Measurements from ENCODE around the gene SPTB. TPM values are rescaled to one million over a fixed set of nuclear protein-coding genes. Genes with fewer than 3 reads are reported as not detected.

The SPTB gene
- polyA plus RNA-seq, 3 donors: 13.6 to 17.4 (median 16.0) TPM

GRCh38 chr14:64860039-64860438 lies 19.7 kb downstream of the SPTB start:
- no peak for DNase-seq (ENCODE audit: extremely low read depth in 1 of 11, low read depth in 9 of 11, low spot score in 4 of 11)

- DNase-seq (ENCODE audit: extremely low read depth in 1 of 11, low read depth in 9 of 11, low spot score in 4 of 11): no peak
Measured at GRCh38 chr14:64857979-64858744, 21.5 kb downstream of the SPTB start.

- no peak for DNase-seq (ENCODE audit: extremely low read depth in 1 of 11, low read depth in 9 of 11, low spot score in 4 of 11)
Measured at GRCh38 chr14:64856529-64857445, 22.9 kb downstream of the SPTB start.

- no peak for DNase-seq (ENCODE audit: extremely low read depth in 1 of 11, low read depth in 9 of 11, low spot score in 4 of 11)
Measured at GRCh38 chr14:64855721-64856528, 23.8 kb downstream of the SPTB start.

GRCh38 chr14:64850369-64851137 lies 29.2 kb downstream of the SPTB start:
- no peak for DNase-seq (ENCODE audit: extremely low read depth in 1 of 11, low read depth in 9 of 11, low spot score in 4 of 11)

- DNase-seq (ENCODE audit: extremely low read depth in 1 of 11, low read depth in 9 of 11, low spot score in 4 of 11): no peak
Measured at GRCh38 chr14:64849940-64850339, 29.8 kb downstream of the SPTB start.

GRCh38 chr14:64848239-64848638 lies 31.5 kb downstream of the SPTB start:
- DNase-seq (ENCODE audit: extremely low read depth in 1 of 11, low read depth in 9 of 11, low spot score in 4 of 11): no peak

GRCh38 chr14:64846319-64846718 lies 33.4 kb downstream of the SPTB start:
- no peak for DNase-seq (ENCODE audit: extremely low read depth in 1 of 11, low read depth in 9 of 11, low spot score in 4 of 11)

GRCh38 chr14:64845878-64846277 lies 33.8 kb downstream of the SPTB start:
- DNase-seq (ENCODE audit: extremely low read depth in 1 of 11, low read depth in 9 of 11, low spot score in 4 of 11): peak in 5 of 11 donors; percentile 31 to 72 (median 49)

GRCh38 chr14:64844969-64845536 lies 34.7 kb downstream of the SPTB start:
- no peak for DNase-seq (ENCODE audit: extremely low read depth in 1 of 11, low read depth in 9 of 11, low spot score in 4 of 11)

GRCh38 chr14:64844272-64844671 lies 35.4 kb downstream of the SPTB start:
- DNase-seq (ENCODE audit: extremely low read depth in 1 of 11, low read depth in 9 of 11, low spot score in 4 of 11): no peak

GRCh38 chr14:64843548-64843947 lies 36.2 kb downstream of the SPTB start:
- DNase-seq (ENCODE audit: extremely low read depth in 1 of 11, low read depth in 9 of 11, low spot score in 4 of 11): no peak

- DNase-seq (ENCODE audit: extremely low read depth in 1 of 11, low read depth in 9 of 11, low spot score in 4 of 11): no peak
Measured at GRCh38 chr14:64841772-64842750, 37.6 kb downstream of the SPTB start.

- DNase-seq (ENCODE audit: extremely low read depth in 1 of 11, low read depth in 9 of 11, low spot score in 4 of 11): peak in 9 of 11 donors; percentile 25 to 73 (median 49)
Measured at GRCh38 chr14:64841121-64841651, 38.5 kb downstream of the SPTB start.

GRCh38 chr14:64838656-64839055 lies 41.1 kb downstream of the SPTB start:
- DNase-seq (ENCODE audit: extremely low read depth in 1 of 11, low read depth in 9 of 11, low spot score in 4 of 11): no peak

- DNase-seq (ENCODE audit: extremely low read depth in 1 of 11, low read depth in 9 of 11, low spot score in 4 of 11): no peak
Measured at GRCh38 chr14:64835431-64835830, 44.3 kb downstream of the SPTB start.

GRCh38 chr14:64834965-64835364 lies 44.7 kb downstream of the SPTB start:
- DNase-seq (ENCODE audit: extremely low read depth in 1 of 11, low read depth in 9 of 11, low spot score in 4 of 11): no peak

Data from renal cortex interstitium (tissue), 11 donors.